Measurements from ENCODE around the gene TMEM117.

The TMEM117 gene

GRCh38 chr12:43976027-43976426, 140.1 kb downstream of the TMEM117 start:
- no peak for ATAC-seq
- TF ChIP-seq PATZ1 (CRISPR knock-in tag; IDR thresholded peaks at IDR 0.05; ENCODE audit: borderline replicate concordance) (no peak), OSR1 (CRISPR knock-in tag; IDR thresholded peaks at IDR 0.05) (no peak), TSHZ2 (CRISPR knock-in tag; IDR thresholded peaks at IDR 0.05) (no peak), ZFP30 (CRISPR knock-in tag; IDR thresholded peaks at IDR 0.05) (no peak)

- no peak for ATAC-seq
- no peak for TF ChIP-seq ARNTL (CRISPR knock-in tag; IDR thresholded peaks at IDR 0.05; ENCODE audit: borderline replicate concordance, low read depth)
- no peak for TF ChIP-seq SNAI2 (CRISPR knock-in tag; IDR thresholded peaks at IDR 0.05)
- no peak for TF ChIP-seq ZNF8 (CRISPR knock-in tag; IDR thresholded peaks at IDR 0.05)
- no peak for TF ChIP-seq CREB5 (CRISPR knock-in tag; IDR thresholded peaks at IDR 0.05; ENCODE audit: low read depth)
- no peak for TF ChIP-seq ZFP3 (CRISPR knock-in tag; IDR thresholded peaks at IDR 0.05)
- TF ChIP-seq RARB (CRISPR knock-in tag; IDR thresholded peaks at IDR 0.05): no peak
- TF ChIP-seq POU6F1 (CRISPR knock-in tag; IDR thresholded peaks at IDR 0.05; ENCODE audit: borderline replicate concordance, low read depth): no peak
- no peak for TF ChIP-seq PATZ1 (CRISPR knock-in tag; IDR thresholded peaks at IDR 0.05; ENCODE audit: borderline replicate concordance)
- TF ChIP-seq ESRRG (CRISPR knock-in tag; IDR thresholded peaks at IDR 0.05): no peak
- no peak for TF ChIP-seq CSDC2 (CRISPR knock-in tag; IDR thresholded peaks at IDR 0.05)
- TF ChIP-seq TCF4 (CRISPR knock-in tag; IDR thresholded peaks at IDR 0.05; ENCODE audit: borderline replicate concordance): no peak
- no peak for TF ChIP-seq ISL1 (CRISPR knock-in tag; IDR thresholded peaks at IDR 0.05)
- no peak for TF ChIP-seq ZNF70 (CRISPR knock-in tag; IDR thresholded peaks at IDR 0.05)
- no peak for TF ChIP-seq BACH2 (CRISPR knock-in tag; IDR thresholded peaks at IDR 0.05; ENCODE audit: borderline replicate concordance)
- TF ChIP-seq ZFP30 (CRISPR knock-in tag; IDR thresholded peaks at IDR 0.05): no peak
- no peak for TF ChIP-seq TOX (CRISPR knock-in tag; IDR thresholded peaks at IDR 0.05; ENCODE audit: borderline replicate concordance)
- TF ChIP-seq TSHZ2 (CRISPR knock-in tag; IDR thresholded peaks at IDR 0.05): no peak
Measured at GRCh38 chr12:43978556-43978955, 142.7 kb downstream of the TMEM117 start.

Data from SK-N-SH treated with all-trans-retinoic acid at 6 μM for 48 hours (cell line).